SK-N-SH (cell line): ENCODE measurements around the gene SOD1. TPM values are rescaled to one million over a fixed set of nuclear protein-coding genes. Genes with fewer than 3 reads are reported as not detected.

Source experiments
- CTCF ChIA-PET: fragments of 300-600, 350-600 bp; formaldehyde crosslinking; extraction: SDS; loops from one replicate; lab custom pipeline; 2021; lab: Yijun Ruan, JAX
- POLR2A ChIA-PET: fragments of 350-600 bp; sonication (Branson Sonifier 250); formaldehyde crosslinking; extraction: SDS; loops from one replicate; lab custom pipeline; 2020; ENCODE audit warnings: antibody characterized with exemption, inconsistent platforms; lab: Yijun Ruan, JAX
- DNase-seq: peaks from one replicate; pipeline ENCODE4 v3.0.0; 2012
- H2AFZ ChIP-seq: fragments of 200-600 bp; sonication (generic); 2 replicates; pipeline ENCODE4 v1.8.1; 2016; ENCODE audit warnings: antibody characterized with exemption, mild to moderate bottlenecking, low read depth
- H3F3A ChIP-seq: fragments of 200-600 bp; sonication (generic); replicated peaks from 2 replicates; pipeline ENCODE3; 2016; ENCODE audit warnings: antibody characterized with exemption, mild to moderate bottlenecking; ENCODE audit not compliant: insufficient read depth
- H3K27ac ChIP-seq, 2 experiments: fragments of 200-500 bp in 1 of 2; fragments of 200-600 bp in 1 of 2; sonication (Bioruptor generic) in 1 of 2; sonication (generic), shearing (Covaris generic) in 1 of 2; 2 replicates each; pipeline versions ENCODE4 v1.5.1 to v1.6.1; 2014 to 2016; ENCODE audit warnings: low read depth in 2 of 2, inconsistent platforms in 1 of 2, low read length in 1 of 2, mild to moderate bottlenecking in 1 of 2, mixed read lengths in 1 of 2
- H3K27me3 ChIP-seq: fragments of 200-600 bp; sonication (generic), shearing (Covaris generic); 2 replicates; pipeline ENCODE4 v1.6.1; 2016; ENCODE audit warnings: mixed run types; ENCODE audit not compliant: insufficient read depth
- H3K36me3 ChIP-seq, 2 experiments: fragments of 200-500 bp in 1 of 2; fragments of 200-600 bp in 1 of 2; sonication (Bioruptor generic) in 1 of 2; sonication (generic) in 1 of 2; replicated peaks in 1 of 2; 2 replicates each; pipeline versions ENCODE3 to v1.5.1; 2014 to 2016; ENCODE audit warnings: low read length in 1 of 2, mild to moderate bottlenecking in 1 of 2; ENCODE audit not compliant: insufficient read depth in 2 of 2, control insufficient read depth in 1 of 2
- H3K4me1 ChIP-seq, 2 experiments: fragments of 200-500 bp in 1 of 2; fragments of 200-600 bp in 1 of 2; sonication (Bioruptor generic) in 1 of 2; sonication (generic), shearing (Covaris generic) in 1 of 2; 2 replicates each; pipeline versions ENCODE4 v1.5.1 to v1.6.1; 2014 to 2016; ENCODE audit warnings: low read depth in 1 of 2, low read length in 1 of 2, mixed run types in 1 of 2; ENCODE audit not compliant: insufficient read depth in 2 of 2, control insufficient read depth in 1 of 2
- H3K4me2 ChIP-seq: fragments of 200-600 bp; sonication (generic), shearing (Covaris generic); 2 replicates; pipeline ENCODE4 v1.6.1; 2017; ENCODE audit warnings: mixed run types
- H3K4me3 ChIP-seq, 2 experiments: fragments of 200-500 bp in 1 of 2; fragments of 200-600 bp in 1 of 2; sonication (Bioruptor generic) in 1 of 2; sonication (generic), shearing (Covaris generic) in 1 of 2; 2 replicates each; pipeline versions ENCODE4 v1.5.1 to v1.8.1; 2014 to 2016; ENCODE audit warnings: low read depth in 2 of 2, inconsistent platforms in 1 of 2, low read length in 1 of 2, mild to moderate bottlenecking in 1 of 2, mixed read lengths in 1 of 2, moderate library complexity in 1 of 2
- H3K79me2 ChIP-seq: fragments of 200-600 bp; sonication (generic); 2 replicates; pipeline ENCODE4 v1.8.1; 2017; ENCODE audit warnings: mild to moderate bottlenecking; ENCODE audit not compliant: insufficient read depth
- H3K9ac ChIP-seq: fragments of 200-600 bp; sonication (generic); 2 replicates; pipeline ENCODE4 v1.6.1; 2017; ENCODE audit warnings: mixed run types
- H3K9me2 ChIP-seq: fragments of 200-600 bp; sonication (generic); 2 replicates; pipeline ENCODE4 v1.6.1; 2017; ENCODE audit warnings: mixed run types
- H3K9me3 ChIP-seq: fragments of 200-600 bp; sonication (generic); 2 replicates; pipeline ENCODE4 v1.6.1; 2017; ENCODE audit warnings: mixed run types, mild to moderate bottlenecking, moderate library complexity
- H4K20me1 ChIP-seq: fragments of 200-600 bp; sonication (generic); 2 replicates; pipeline ENCODE4 v1.6.1; 2017; ENCODE audit warnings: mild to moderate bottlenecking, mixed run types; ENCODE audit not compliant: insufficient read depth
- ELF1 ChIP-seq: IDR thresholded peaks from 2 replicates; pipeline ENCODE4 v1.4.0; 2012
- FOSL2 ChIP-seq: IDR thresholded peaks from 2 replicates; pipeline ENCODE4 v1.4.0; 2012; ENCODE audit warnings: low read depth, mild to moderate bottlenecking, moderate library complexity, borderline replicate concordance
- FOXJ3 ChIP-seq: sonication (generic); formaldehyde crosslinking; IDR thresholded peaks from 2 replicates; pipeline ENCODE4 v1.5.1; 2020; ENCODE audit warnings: mild to moderate bottlenecking, missing genetic modification reagents
- GABPA ChIP-seq: IDR thresholded peaks from 2 replicates; pipeline ENCODE4 v1.4.0; 2012; ENCODE audit warnings: low read depth, mild to moderate bottlenecking
- GATA2 ChIP-seq: sonication (generic); formaldehyde crosslinking; IDR thresholded peaks from 2 replicates; pipeline ENCODE4 v1.5.0; 2020; ENCODE audit warnings: mild to moderate bottlenecking, missing genetic modification reagents
- JUND ChIP-seq: IDR thresholded peaks from 2 replicates; pipeline ENCODE4 v1.4.0; 2012
- MAX ChIP-seq: IDR thresholded peaks from 2 replicates; pipeline ENCODE4 v1.4.0; 2012; ENCODE audit warnings: low read depth
- MEF2A ChIP-seq: IDR thresholded peaks from 2 replicates; pipeline ENCODE4 v1.4.0; 2012; ENCODE audit warnings: low read depth, borderline replicate concordance
- MXI1 ChIP-seq: IDR thresholded peaks from 2 replicates; pipeline ENCODE4 v1.6.1; 2012; ENCODE audit warnings: mild to moderate bottlenecking, low read depth, low read length, improper control_type of control experiment
- NRF1 ChIP-seq: IDR thresholded peaks from 2 replicates; pipeline ENCODE4 v1.6.1; 2012; ENCODE audit warnings: low read depth, mild to moderate bottlenecking, low read length
- POLR2AphosphoS5 ChIP-seq: IDR thresholded peaks from 2 replicates; pipeline ENCODE4 v1.6.1; 2012; ENCODE audit warnings: low read depth, low read length
- RCOR1 ChIP-seq: fragments of 150-350 bp; IDR thresholded peaks from 2 replicates; pipeline ENCODE4 v1.6.1; 2017; ENCODE audit warnings: antibody characterized with exemption, low read length
- RFX5 ChIP-seq: IDR thresholded peaks from 2 replicates; pipeline ENCODE4 v1.6.1; 2012; ENCODE audit warnings: mild to moderate bottlenecking, improper control_type of control experiment, low read length
- RXRA ChIP-seq: IDR thresholded peaks from 2 replicates; pipeline ENCODE4 v1.4.0; 2012; ENCODE audit warnings: low read depth, mild to moderate bottlenecking, borderline replicate concordance
- TAF1 ChIP-seq: IDR thresholded peaks from 2 replicates; pipeline ENCODE4 v1.6.1; 2012; ENCODE audit warnings: low read depth, mild to moderate bottlenecking, low read length, moderate library complexity, borderline replicate concordance
- TEAD4 ChIP-seq: IDR thresholded peaks from 2 replicates; pipeline ENCODE4 v1.4.0; 2012; ENCODE audit warnings: mild to moderate bottlenecking, borderline replicate concordance; ENCODE audit not compliant: insufficient read depth
- USF2 ChIP-seq: fragments of 150-350 bp; IDR thresholded peaks from 2 replicates; pipeline ENCODE4 v1.6.1; 2017; ENCODE audit warnings: antibody characterized with exemption, low read length, low read depth, borderline replicate concordance
- WGBS: methylation state at CpG from one replicate; pipeline ENCODE4 v1.1.6; 2017; ENCODE audit warnings: low lambda C conversion rate; 5-methylcytosine and 5-hydroxymethylcytosine counted together
- polyA plus RNA-seq, 3 experiments: library from polyadenylated mRNA; depleted of rRNA; stranded (reverse); fragments of >200 nt; gene quantifications; 2 replicates each; pipeline ENCODE4 v1.2.3, GENCODE V29; 2012
- TF ChIP-seq, protein P1 (sequence below): fragments of 200-600 bp; sonication (generic); IDR thresholded peaks from 2 replicates; pipeline ENCODE4 v1.6.1; 2017; ENCODE audit warnings: antibody characterized with exemption, mild to moderate bottlenecking, moderate library complexity

The SOD1 gene
- polyA plus RNA-seq, 1 of the 3 experiments (the other 2 are of a cell fraction) = 572 TPM

GRCh38 chr21:31684918-31685317 lies 25.4 kb downstream of the SOD1 start:
- Histone ChIP-seq H3K9ac (no peak overlapping the region), H3K27ac (no peak overlapping the region), H3K36me3 (peaks cover 81 to 83% of the 10 kb centered on the region in 2 experiments), H3K27me3 (no peaks in the 10 kb centered on the region), H2AFZ (no peak overlapping the region), H3F3A (peaks cover 18% of the 10 kb centered on the region), H3K9me2 (no peaks in the 10 kb centered on the region), H3K4me1 (peaks cover 0 to 22% of the 10 kb centered on the region in 2 experiments; a peak in 2 of 4 replicates), H3K4me3 (no peak overlapping the region), H4K20me1 (no peaks in the 10 kb centered on the region), H3K9me3 (no peaks in the 10 kb centered on the region), H3K4me2 (no peak overlapping the region), H3K79me2 (peaks cover 24% of the 10 kb centered on the region; the same call in 1 of the 2 replicates)
- ChIA-PET POLR2A (no interaction called here), CTCF (no interaction called here)
- WGBS = 97% methylated on average over 7 of the region's 7 CpGs
- DNase-seq = no peak
- TF ChIP-seq, protein P1, sequence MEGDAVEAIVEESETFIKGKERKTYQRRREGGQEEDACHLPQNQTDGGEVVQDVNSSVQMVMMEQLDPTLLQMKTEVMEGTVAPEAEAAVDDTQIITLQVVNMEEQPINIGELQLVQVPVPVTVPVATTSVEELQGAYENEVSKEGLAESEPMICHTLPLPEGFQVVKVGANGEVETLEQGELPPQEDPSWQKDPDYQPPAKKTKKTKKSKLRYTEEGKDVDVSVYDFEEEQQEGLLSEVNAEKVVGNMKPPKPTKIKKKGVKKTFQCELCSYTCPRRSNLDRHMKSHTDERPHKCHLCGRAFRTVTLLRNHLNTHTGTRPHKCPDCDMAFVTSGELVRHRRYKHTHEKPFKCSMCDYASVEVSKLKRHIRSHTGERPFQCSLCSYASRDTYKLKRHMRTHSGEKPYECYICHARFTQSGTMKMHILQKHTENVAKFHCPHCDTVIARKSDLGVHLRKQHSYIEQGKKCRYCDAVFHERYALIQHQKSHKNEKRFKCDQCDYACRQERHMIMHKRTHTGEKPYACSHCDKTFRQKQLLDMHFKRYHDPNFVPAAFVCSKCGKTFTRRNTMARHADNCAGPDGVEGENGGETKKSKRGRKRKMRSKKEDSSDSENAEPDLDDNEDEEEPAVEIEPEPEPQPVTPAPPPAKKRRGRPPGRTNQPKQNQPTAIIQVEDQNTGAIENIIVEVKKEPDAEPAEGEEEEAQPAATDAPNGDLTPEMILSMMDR = no peak
- TF ChIP-seq MXI1 (no peak), RCOR1 (no peak), RFX5 (no peak), USF2 (no peak), GABPA (no peak), FOXJ3 (CRISPR knock-in tag) (no peak), POLR2AphosphoS5 (no peak), ELF1 (no peak), JUND (no peak), NRF1 (no peak), MAX (no peak), TAF1 (no peak), FOSL2 (no peak), TEAD4 (no peak), MEF2A (no peak)

GRCh38 chr21:31686272-31686915 lies 26.9 kb downstream of the SOD1 start:
- Histone ChIP-seq H3K4me3 (no peak overlapping the region), H3K4me1 (peaks cover 0 to 15% of the 10 kb centered on the region in 2 experiments; a peak in 2 of 4 replicates), H3K9me2 (no peaks in the 10 kb centered on the region), H3K36me3 (peaks cover 80 to 89% of the 10 kb centered on the region in 2 experiments), H3K9me3 (no peaks in the 10 kb centered on the region), H4K20me1 (no peaks in the 10 kb centered on the region), H3F3A (peaks cover 18% of the 10 kb centered on the region), H3K79me2 (peaks cover 30% of the 10 kb centered on the region; the same call in 1 of the 2 replicates), H3K9ac (no peak overlapping the region), H3K27me3 (no peaks in the 10 kb centered on the region), H2AFZ (no peak overlapping the region), H3K27ac (no peak overlapping the region), H3K4me2 (no peak overlapping the region)
- CTCF ChIA-PET = interaction anchor here (1.1 kb wide), 1 partner anchor 19 kb away, joined by 3 read pairs; no protein-coding TSS in a partner anchor
- no peak for TF ChIP-seq RCOR1
- no peak for TF ChIP-seq FOXJ3 (CRISPR knock-in tag)
- TF ChIP-seq GATA2 (CRISPR knock-in tag) = no peak
- TF ChIP-seq, protein P1 = no peak
- no peak for TF ChIP-seq NRF1
- no peak for TF ChIP-seq RFX5
- no peak for TF ChIP-seq RXRA
- POLR2A ChIA-PET = interaction anchor here (0.7 kb wide), 1 partner anchor 126 kb away, joined by 5 read pairs; no protein-coding TSS in a partner anchor
- DNase-seq = no peak
- 90% methylated on average over 7 of the region's 7 CpGs for WGBS
